ENCODE measurements around the gene NID2.
A peak's percentile ranks its signal among the peaks of the same experiment; 100 is the strongest.

Gene NID2, protein sequence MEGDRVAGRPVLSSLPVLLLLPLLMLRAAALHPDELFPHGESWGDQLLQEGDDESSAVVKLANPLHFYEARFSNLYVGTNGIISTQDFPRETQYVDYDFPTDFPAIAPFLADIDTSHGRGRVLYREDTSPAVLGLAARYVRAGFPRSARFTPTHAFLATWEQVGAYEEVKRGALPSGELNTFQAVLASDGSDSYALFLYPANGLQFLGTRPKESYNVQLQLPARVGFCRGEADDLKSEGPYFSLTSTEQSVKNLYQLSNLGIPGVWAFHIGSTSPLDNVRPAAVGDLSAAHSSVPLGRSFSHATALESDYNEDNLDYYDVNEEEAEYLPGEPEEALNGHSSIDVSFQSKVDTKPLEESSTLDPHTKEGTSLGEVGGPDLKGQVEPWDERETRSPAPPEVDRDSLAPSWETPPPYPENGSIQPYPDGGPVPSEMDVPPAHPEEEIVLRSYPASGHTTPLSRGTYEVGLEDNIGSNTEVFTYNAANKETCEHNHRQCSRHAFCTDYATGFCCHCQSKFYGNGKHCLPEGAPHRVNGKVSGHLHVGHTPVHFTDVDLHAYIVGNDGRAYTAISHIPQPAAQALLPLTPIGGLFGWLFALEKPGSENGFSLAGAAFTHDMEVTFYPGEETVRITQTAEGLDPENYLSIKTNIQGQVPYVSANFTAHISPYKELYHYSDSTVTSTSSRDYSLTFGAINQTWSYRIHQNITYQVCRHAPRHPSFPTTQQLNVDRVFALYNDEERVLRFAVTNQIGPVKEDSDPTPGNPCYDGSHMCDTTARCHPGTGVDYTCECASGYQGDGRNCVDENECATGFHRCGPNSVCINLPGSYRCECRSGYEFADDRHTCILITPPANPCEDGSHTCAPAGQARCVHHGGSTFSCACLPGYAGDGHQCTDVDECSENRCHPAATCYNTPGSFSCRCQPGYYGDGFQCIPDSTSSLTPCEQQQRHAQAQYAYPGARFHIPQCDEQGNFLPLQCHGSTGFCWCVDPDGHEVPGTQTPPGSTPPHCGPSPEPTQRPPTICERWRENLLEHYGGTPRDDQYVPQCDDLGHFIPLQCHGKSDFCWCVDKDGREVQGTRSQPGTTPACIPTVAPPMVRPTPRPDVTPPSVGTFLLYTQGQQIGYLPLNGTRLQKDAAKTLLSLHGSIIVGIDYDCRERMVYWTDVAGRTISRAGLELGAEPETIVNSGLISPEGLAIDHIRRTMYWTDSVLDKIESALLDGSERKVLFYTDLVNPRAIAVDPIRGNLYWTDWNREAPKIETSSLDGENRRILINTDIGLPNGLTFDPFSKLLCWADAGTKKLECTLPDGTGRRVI (N-terminal part only)

DNA sequence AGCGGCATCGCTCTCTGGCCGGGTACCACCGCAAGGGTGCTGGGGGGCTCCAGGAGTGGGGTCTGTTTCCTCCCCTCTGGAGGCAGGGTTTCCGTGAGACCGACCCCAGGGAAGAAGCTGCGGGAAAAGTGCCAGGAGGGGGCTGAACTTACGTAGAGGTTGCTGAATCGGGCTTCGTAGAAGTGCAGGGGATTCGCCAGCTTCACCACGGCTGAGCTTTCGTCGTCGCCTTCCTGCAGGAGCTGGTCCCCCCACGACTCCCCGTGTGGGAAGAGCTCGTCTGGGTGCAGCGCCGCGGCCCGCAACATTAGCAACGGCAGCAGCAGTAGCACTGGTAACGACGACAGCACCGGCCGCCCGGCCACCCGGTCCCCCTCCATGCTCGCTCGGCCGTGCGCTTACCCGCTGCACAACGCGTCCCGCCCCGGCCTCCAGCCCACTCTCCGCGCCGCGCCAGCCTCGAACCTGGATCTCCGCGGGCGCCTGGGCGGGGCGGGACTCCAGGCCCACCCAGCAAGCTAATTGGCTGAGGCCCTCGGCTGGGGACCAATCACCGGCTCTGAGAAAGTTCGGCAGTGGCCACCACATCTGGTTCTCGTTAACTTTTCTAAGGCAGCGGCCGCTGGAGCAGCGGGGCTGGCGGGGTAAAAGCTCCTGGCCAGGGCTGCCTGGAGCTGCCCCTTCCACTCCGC lies at the start of gene NID2:
Gene NID2 (minus strand): TSS at position 445 of the 692 bp plus-strand sequence. CDS start 65 bp downstream, at position 380.
- DNase-seq (ENCODE audit: low read depth in 2 of 2) = peak; percentile 23 to 25

DNA sequence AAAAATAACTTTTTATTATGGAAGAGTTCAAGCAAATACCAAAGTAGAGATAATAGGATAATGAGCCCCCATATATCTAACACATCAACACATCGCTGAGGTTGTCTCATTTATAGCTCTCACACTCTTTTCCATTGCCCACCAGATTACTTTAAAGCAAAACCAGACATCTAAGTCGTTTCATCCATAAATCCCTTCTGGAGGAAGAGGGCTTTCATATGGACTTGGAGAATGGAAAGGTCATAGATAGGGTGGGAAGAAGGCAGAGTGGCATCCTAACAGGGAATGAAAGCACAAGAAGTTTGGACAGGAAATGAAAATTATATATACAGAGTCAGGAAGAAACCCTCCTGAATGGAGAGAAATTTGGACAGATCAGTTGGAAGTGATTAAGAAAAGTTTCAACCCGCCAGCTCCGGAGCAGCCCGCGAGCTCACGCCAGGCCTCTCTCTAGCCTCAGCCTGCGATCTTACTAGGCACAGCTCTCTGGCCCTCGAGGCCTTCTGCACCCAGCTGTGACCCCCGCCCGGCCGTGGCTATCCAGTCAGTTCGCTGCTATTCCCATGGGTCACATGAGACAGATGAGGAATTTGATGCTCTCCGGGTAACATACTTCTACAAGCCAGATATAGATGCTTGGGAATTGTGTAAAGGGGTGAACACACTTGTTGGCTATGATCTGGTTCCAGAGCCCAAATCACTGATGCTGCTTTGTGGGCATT lies 48.4 kb upstream of the NID2 start:
- DNase-seq (ENCODE audit: low read depth in 2 of 2) = no peak

DNA sequence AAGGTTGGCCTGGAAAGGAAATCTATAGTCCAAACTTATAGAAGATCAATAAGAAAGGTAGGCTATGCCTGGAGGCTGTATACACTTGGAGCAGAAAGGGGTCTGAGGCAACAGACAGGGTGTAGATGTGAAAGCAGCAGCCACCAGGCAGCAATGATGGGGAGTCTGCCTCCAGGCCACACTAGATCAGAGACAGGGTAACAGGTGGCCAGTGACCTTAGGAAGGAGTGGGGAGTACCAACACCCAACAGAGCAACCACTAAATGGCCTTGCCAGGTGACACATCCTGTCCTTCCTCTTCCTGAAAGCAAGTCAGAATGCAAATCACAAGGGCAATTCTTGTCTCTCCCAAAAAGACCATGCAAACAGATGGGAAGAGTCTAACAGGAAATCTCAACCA lies 46.4 kb upstream of the NID2 start:
- no peak for DNase-seq (ENCODE audit: low read depth in 2 of 2)

DNA sequence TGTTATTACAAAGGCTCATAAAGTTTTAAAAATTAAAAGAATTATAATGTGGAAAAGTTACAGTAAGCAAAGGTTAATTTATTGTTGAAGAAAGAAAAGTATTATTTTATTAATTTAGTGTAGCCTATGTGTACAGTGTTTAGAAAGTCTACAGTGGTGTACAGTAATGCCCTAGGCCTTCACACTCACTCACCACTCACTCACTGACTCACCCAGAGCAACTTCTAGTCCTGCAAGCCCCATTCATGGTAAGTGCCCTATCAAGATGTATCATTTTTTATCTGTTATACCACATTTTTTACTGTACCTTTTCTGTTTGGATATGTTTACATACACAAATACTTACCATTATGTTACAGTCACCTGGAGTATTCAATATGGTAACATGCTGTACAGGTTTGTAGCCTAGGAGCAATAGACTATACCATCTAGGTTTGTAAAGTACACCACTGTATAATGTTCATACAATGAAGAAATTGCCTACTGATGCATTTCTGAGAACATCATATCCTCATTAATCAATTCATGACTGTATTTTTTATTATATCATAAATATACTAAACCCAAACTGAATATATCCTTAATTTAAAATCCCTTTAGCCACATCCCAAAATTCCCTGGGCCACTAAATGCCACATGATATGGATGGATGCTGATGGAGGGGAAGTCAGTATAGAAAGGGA lies 43.6 kb upstream of the NID2 start:
- DNase-seq (ENCODE audit: low read depth in 2 of 2) = no peak

DNA sequence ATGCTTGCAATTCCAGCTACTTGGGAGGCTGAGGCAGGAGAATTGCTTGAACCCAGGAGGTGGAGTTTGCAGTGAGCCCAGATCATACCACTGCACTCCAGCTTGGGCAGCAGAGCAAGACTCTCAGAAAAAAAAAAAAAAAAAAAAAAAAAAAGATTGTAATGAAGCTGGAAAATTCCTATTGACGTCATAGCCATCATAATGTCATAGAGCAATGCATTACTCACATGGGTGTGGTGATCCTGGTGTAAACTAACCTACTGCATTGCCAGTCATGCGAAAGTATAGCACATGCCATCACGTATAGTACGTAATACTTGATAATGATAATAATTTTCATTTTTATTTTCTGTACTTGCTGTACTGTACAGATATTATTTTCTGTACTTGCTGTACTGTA lies 42.7 kb upstream of the NID2 start:
- DNase-seq (ENCODE audit: low read depth in 2 of 2) = no peak

DNA sequence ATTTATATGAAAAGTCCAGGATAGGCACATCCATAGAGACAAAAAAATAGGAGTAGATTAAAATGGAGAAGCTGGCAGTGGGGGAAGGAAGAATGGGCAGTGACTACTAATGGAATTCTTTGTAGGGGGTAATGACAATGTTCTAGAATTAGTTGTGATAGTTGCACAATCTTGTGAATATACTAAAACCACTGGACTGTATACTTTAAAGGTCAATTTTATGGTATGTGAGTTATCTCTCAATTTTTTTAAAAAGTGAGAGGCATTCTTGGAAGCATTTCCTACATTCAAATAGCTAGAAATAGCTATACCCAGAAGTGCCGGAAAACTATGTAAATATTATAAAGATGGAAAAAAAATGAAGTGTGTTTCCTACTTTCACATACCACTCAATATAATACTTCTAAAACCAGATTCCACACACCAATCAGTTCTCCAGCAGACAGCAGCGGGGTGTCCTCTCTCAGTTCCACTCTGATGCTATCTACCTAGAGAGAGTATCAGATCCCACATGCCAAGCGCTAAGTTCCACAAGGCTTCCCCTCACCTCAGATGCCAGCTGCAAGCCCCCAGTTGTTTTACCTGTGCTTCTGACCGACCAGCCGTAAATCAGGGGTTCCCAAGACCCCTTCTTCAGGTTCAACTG lies 41.7 kb upstream of the NID2 start:
- DNase-seq (ENCODE audit: low read depth in 2 of 2) = no peak

DNA sequence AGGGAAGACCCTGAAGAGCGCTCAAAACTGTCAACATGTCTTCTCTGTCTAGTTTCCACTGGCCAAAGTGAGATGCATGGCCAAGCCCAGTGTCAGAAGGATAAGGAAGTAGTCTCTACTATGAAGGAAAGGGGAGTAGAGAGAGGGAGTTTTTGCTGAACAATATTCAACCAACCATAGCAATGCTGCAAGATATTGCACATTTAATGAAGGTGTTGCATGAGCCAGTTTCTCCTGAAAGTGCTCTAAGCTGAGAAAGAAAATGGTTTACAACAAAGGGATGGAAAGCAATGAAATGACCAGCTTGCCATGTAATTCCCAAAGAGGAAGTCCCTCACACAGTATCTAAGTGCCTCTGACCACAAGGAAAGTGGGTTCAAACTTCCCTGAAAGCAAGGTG lies 40.0 kb upstream of the NID2 start:
- DNase-seq (ENCODE audit: low read depth in 2 of 2) = no peak

DNA sequence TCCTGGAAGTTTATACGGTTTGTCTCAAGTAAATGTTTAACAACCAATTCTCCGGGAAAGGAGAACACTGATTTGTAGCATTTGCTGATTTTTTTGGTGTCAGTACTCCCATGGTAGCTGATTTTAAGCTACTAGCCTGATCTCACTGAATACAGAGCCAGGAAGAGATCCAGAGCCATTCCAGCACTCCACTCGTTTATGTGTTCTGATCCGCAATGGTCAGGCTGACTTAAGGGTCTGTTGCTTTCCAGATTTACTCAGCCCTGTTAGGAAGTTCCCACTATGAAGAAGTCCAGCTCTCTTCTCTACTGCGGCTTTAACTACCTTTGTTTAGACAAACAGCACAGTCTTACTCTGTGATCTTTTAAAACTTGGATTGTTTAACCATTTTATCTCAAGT lies 38.0 kb upstream of the NID2 start:
- DNase-seq (ENCODE audit: low read depth in 2 of 2) = no peak

DNA sequence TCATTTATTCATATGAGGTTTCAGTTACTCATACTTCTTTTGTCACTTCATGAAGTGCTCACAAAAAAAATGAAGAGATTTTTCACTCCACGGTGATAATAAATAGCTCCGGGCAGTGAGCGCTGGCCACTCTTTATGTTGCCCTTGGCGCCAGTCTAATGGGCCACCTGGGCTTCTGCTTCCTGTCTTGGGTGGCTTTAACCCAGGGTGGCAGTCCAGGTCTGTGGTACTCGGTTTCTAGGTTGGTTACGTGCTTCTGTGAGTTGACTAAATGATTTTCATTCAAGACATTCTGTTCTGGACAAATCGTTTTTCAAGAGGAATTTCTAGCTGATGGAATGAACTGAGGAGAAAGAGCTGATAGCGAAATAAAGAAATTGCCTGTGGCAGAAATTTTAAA lies 34.6 kb upstream of the NID2 start:
- no peak for DNase-seq (ENCODE audit: low read depth in 2 of 2)

DNA sequence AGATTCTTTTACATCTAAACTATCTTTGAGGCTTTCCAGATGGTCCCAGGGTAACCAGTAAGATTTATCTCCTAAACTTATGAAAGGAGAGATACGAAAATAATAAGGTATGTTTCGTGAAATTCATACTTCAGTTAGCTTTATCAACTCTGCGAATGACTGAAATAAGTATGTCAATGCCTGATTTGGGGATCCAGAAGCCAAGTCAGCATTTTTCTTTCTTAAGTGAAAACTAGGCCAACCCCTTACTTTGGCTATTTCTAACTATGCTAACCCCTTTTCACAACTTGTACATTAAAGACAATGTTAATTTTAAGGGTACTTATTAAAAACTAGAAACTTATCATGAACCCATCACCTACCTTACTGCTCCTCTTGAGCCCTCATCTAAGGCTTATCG lies 26.9 kb upstream of the NID2 start:
- no peak for DNase-seq (ENCODE audit: low read depth in 2 of 2)

DNA sequence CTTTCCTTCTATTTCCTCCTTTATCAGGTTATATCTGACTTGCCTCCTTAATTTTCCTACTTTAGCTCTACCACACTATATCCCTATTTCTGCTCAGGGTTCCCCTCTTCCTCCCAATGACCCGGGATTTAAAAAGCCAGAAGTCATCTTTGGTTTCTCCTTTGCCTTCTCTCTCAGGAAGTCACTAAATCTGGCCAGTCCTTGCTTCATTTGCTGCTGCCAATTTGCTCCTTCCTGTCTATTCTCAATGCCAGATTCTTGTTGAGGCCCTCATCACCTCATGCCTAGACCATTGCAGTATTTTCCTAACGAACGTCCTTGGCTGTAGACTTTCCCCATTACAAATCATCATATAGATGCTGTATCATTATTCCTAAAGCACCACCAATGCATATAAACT lies 26.5 kb upstream of the NID2 start:
- DNase-seq (ENCODE audit: low read depth in 2 of 2) = no peak

DNA sequence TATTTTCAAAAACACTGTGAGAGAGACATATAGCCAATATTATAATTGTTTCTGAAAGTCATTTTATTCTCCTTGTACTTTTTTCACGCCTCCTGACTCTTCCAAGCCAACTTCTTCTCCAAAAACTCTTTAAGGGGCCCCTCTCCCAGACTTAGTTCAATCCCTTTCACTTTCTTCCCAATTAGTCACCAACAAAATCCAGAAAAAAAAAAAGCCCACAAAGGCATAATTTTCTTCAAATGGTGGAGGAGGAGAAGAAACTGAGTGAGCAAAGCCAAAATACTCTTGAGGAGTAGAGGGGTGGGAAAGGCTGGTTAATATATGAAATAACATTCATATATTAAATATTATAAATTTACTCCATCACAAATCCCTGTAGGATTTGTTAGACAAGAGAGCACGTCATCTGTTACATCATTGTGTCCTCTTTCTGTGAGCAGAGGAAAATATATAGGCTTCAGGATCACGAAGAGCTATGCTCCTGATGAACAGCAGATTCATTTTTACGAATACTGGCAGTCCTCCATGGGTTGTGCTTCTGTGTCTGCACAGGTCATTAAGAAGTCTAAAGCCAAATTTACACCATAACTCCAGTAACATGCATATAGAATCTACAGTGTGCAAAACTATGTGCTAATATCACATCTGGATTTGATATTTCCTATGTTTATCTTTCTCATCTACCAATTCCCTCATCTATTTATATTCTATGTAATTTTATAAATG lies 25.9 kb upstream of the NID2 start:
- no peak for DNase-seq (ENCODE audit: low read depth in 2 of 2)

DNA sequence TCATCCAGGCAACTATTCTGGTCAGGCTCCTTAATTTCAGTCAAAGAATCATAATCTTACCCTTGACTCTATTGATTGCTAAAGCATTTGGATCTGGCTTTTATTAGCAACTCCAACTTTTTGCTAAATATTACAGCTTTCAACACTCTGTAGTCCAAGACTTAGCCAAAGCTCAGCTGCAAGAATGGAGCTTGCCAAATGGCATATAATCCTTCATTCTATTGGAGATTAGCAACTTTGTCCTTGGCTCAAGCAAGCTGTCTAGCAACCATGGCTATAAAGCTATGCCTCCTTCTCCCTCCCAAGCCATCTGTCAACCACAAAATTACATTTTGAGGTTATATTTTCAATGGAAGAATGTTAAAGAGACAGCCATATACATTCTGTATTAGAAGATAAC lies 23.1 kb upstream of the NID2 start:
- DNase-seq (ENCODE audit: low read depth in 2 of 2) = no peak

DNA sequence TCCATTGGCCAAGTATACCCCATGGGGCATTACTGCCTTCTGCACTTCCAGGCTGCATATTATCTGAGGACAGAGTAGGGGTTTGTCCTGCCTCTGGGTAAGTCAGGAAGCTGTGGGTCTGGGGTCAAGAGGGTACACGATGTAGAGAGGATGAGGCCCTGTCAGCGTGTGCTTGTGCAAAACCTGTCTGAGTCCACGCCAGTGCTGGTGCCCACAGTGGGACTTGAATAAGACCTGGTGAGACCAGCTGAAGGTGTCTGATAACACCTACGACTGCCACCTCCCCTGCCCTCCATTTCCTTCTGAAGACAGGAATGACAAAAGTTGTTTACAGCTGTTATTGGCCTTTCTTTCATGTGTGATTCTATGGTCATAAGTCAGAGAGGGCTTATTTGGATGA lies 22.1 kb upstream of the NID2 start:
- no peak for DNase-seq (ENCODE audit: low read depth in 2 of 2)

DNA sequence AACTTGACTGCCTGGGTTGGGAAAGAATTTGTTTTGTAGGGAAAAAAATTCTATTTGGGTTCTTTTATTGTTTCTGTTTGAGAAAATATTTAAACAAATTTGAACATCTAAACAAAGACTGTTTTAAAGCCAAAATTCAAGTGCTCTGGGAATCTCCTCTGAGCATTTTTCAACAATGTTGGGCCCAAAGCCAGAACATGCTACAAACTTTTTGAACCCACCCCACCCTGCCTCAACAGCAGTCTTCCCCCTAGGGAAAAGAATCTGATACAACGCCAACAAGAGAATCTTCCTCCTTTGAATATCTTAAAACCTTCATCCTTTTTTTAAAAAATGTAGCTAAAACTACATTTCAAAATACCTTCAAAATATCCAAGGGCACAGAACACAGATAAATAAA lies 20.4 kb upstream of the NID2 start:
- DNase-seq (ENCODE audit: low read depth in 2 of 2) = no peak

DNA sequence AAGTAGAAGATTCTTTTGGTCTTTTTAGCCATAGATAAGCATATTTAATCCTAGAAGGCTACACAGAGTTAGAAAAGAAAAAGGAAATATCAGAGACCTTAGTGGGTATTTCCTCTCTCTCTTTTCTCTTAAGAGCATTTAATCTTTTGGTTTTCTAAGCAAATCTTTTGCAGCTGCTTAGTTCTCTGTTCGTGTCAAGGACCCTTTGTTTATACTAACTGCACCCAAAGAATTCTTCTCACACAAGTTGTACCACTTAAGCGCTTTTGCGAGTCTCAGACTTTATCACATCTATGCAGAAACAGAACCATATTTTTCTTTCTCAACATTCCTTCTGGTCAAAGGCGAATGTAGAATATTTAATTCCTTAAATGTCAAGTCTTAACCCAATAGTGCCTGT lies 17.9 kb upstream of the NID2 start:
- DNase-seq (ENCODE audit: low read depth in 2 of 2) = no peak

DNA sequence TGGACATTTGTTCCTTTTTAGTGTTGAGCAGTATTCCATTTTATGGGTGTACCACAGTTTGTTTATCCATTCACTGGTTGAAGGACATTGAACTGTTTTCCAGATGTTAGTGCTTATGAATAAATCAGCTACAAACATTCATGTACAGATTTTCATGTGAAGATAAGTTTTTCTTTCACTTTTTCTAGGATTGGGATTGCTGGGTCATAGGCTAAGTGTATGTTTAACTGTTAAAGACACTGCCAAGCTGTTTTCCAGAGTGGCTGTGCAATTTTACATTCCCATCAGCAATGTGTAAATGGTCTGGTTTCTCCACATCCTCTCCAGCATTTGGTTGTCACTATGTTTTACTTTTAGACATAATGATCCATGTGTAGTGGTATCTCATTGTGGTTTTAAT lies 14.0 kb upstream of the NID2 start:
- DNase-seq (ENCODE audit: low read depth in 2 of 2) = no peak

DNA sequence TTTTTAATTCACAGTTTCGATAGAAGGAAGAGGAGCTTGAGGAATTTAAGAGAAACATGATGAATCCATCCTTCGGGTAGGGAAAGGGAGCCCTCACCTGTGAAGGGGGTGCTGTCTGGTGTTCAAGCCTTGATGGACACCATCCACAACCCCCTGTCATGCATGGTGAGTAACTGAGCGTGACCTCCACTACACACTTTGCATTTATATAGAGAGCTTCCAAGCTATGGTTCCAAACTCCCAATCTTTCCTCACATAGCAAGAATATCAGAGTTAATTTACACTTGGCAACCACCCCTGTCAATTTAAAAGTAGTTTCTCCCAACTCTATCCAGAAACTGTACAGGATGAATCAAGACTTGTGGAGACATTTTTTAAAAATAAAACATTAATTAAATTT lies 13.1 kb upstream of the NID2 start:
- DNase-seq (ENCODE audit: low read depth in 2 of 2) = no peak
